Tibial nerve (tissue), 4 donors: ENCODE measurements around the gene EHF. TPM values are rescaled to one million over a fixed set of nuclear protein-coding genes. Genes with fewer than 3 reads are reported as not detected.

ENCODE experiments used
- DNase-seq, 2 donors: peaks; one replicate each; pipeline ENCODE4 v3.0.0-alpha.2; 2019; ENCODE audit warnings: low spot score in 2 of 2
- H3K27ac ChIP-seq, 4 donors: fragments of 200-600 bp; sonication (generic) in 3 of 4; one replicate each; pipeline ENCODE4 v1.5.1; 2017 to 2019; ENCODE audit warnings: mild to moderate bottlenecking in 1 of 4
- H3K27me3 ChIP-seq, 2 donors: fragments of 200-600 bp; sonication (generic) in 1 of 2; one replicate each; pipeline versions ENCODE4 v1.5.1 to v1.6.0; 2017 to 2019
- H3K36me3 ChIP-seq, 3 donors: fragments of 200-600 bp; sonication (generic); one replicate each; pipeline ENCODE4 v1.5.1; 2018 to 2019
- H3K4me1 ChIP-seq, 4 donors: fragments of 200-600 bp; sonication (generic) in 3 of 4; one replicate each; pipeline ENCODE4 v1.5.1; 2017 to 2019
- H3K4me3 ChIP-seq, 4 donors: fragments of 200-600 bp; sonication (generic) in 3 of 4; one replicate each; pipeline ENCODE4 v1.5.1; 2017 to 2019; ENCODE audit warnings: mild to moderate bottlenecking in 1 of 4, moderate library complexity in 1 of 4
- H3K9me3 ChIP-seq, 4 donors: fragments of 200-600 bp; sonication (generic) in 3 of 4; one replicate each; pipeline ENCODE4 v1.5.1; 2017 to 2019
- CTCF ChIP-seq, 5 experiments: fragments of 200-600 bp in 3 of 5; fragments of 450-650 bp in 2 of 5; sonication (generic) in 3 of 5; IDR thresholded peaks; one replicate each; pipeline ENCODE4 v1.5.1; 2016 to 2019; ENCODE audit warnings: antibody characterized with exemption in 5 of 5, mild to moderate bottlenecking in 3 of 5, moderate library complexity in 2 of 5
- EP300 ChIP-seq, 2 donors: sonication (generic); formaldehyde crosslinking; IDR thresholded peaks; one replicate each; pipeline ENCODE4 v1.6.1; 2017; ENCODE audit warnings: antibody characterized with exemption in 2 of 2, mild to moderate bottlenecking in 1 of 2
- POLR2A ChIP-seq, 2 donors: fragments of 450-650 bp; IDR thresholded peaks; one replicate each; pipeline ENCODE4 v1.6.1; 2017; ENCODE audit warnings: antibody characterized with exemption in 2 of 2, mild to moderate bottlenecking in 2 of 2, moderate library complexity in 2 of 2
- WGBS, 2 donors: methylation state at CpG; one replicate each; pipeline ENCODE4 v1.1.5; 2018; 5-methylcytosine and 5-hydroxymethylcytosine counted together
- total RNA-seq, 4 donors: library from RNA; depleted of rRNA; stranded (reverse); fragments of >200 nt; gene quantifications; one replicate each; pipeline ENCODE4 v1.1.0, GENCODE V29; 2016

The EHF gene
- total RNA-seq, 4 donors from 2014 or later, result 0.22 TPM; not detected in 3

- DNase-seq, result no peak
- TF ChIP-seq POLR2A (IDR thresholded peaks at IDR 0.05) (no peak), CTCF (IDR thresholded peaks at IDR 0.05) (no peak), EP300 (IDR thresholded peaks at IDR 0.05) (no peak)
- Histone ChIP-seq H3K9me3 (peaks cover 0 to 4% (median 0%) of the 10 kb centered on the region in 4 donors), H3K36me3 (no peaks in the 10 kb centered on the region), H3K27ac (no peak overlapping the region), H3K4me1 (no peaks in the 10 kb centered on the region), H3K4me3 (no peak overlapping the region), H3K27me3 (no peaks in the 10 kb centered on the region)
- WGBS, 2 donors, result 86 to 92% methylated on average over 4 of the region's 4 CpGs
Observed at GRCh38 chr11:34668583-34669053, 47.7 kb downstream of the EHF start.

GRCh38 chr11:34669458-34669857 lies 48.6 kb downstream of the EHF start:
- WGBS, 2 donors, result 67 to 71% methylated on average over 3 of the region's 3 CpGs
- no peak overlapping the region for H3K27ac ChIP-seq
- H3K36me3 ChIP-seq, result no peaks in the 10 kb centered on the region
- no peaks in the 10 kb centered on the region for H3K4me1 ChIP-seq
- H3K27me3 ChIP-seq, result no peaks in the 10 kb centered on the region
- peaks cover 0 to 5% (median 0%) of the 10 kb centered on the region in 4 donors for H3K9me3 ChIP-seq
- TF ChIP-seq POLR2A (IDR thresholded peaks at IDR 0.05), result no peak
- TF ChIP-seq CTCF (IDR thresholded peaks at IDR 0.05), result no peak
- TF ChIP-seq EP300 (IDR thresholded peaks at IDR 0.05), result no peak
- no peak overlapping the region for H3K4me3 ChIP-seq
- no peak for DNase-seq

- DNase-seq, result no peak
- 68 to 85% methylated on average over 1 of the region's 1 CpG for WGBS, 2 donors
- TF ChIP-seq POLR2A (IDR thresholded peaks at IDR 0.05) (no peak), CTCF (IDR thresholded peaks at IDR 0.05) (no peak), EP300 (IDR thresholded peaks at IDR 0.05) (no peak)
Observed at GRCh38 chr11:34671117-34671516, 50.2 kb downstream of the EHF start.

GRCh38 chr11:34671946-34672345 lies 51.1 kb downstream of the EHF start:
- no peaks in the 10 kb centered on the region for H3K36me3 ChIP-seq
- TF ChIP-seq CTCF (IDR thresholded peaks at IDR 0.05) (no peak), POLR2A (IDR thresholded peaks at IDR 0.05) (no peak), EP300 (IDR thresholded peaks at IDR 0.05) (no peak)
- no peaks in the 10 kb centered on the region for H3K4me1 ChIP-seq
- H3K4me3 ChIP-seq, result no peak overlapping the region
- DNase-seq, result no peak
- WGBS, 2 donors, result 46 to 63% methylated on average over 1 of the region's 1 CpG
- H3K27me3 ChIP-seq, result no peaks in the 10 kb centered on the region
- peaks cover 0 to 5% (median 0%) of the 10 kb centered on the region in 4 donors for H3K9me3 ChIP-seq
- no peak overlapping the region for H3K27ac ChIP-seq

More at GRCh38 chr11:34671117-34671516, 50.2 kb downstream of the EHF start:
- Histone ChIP-seq H3K27ac (no peak overlapping the region), H3K4me1 (no peaks in the 10 kb centered on the region), H3K4me3 (no peak overlapping the region), H3K9me3 (peaks cover 0 to 5% (median 0%) of the 10 kb centered on the region in 4 donors), H3K27me3 (no peaks in the 10 kb centered on the region), H3K36me3 (no peaks in the 10 kb centered on the region)

- TF ChIP-seq CTCF (IDR thresholded peaks at IDR 0.05) (no peak), POLR2A (IDR thresholded peaks at IDR 0.05) (no peak), EP300 (IDR thresholded peaks at IDR 0.05) (no peak)
- H3K36me3 ChIP-seq, result no peaks in the 10 kb centered on the region
- no peak overlapping the region for H3K4me3 ChIP-seq
- WGBS, 2 donors, result 0 to 45% methylated on average over 1 of the region's 1 CpG
- no peak overlapping the region for H3K27ac ChIP-seq
- peaks cover 0 to 5% (median 0%) of the 10 kb centered on the region in 4 donors for H3K9me3 ChIP-seq
- no peaks in the 10 kb centered on the region for H3K27me3 ChIP-seq
- H3K4me1 ChIP-seq, result no peaks in the 10 kb centered on the region
- no peak for DNase-seq
Observed at GRCh38 chr11:34674038-34674437, 53.1 kb downstream of the EHF start.
